IMR-90 (cell line): ENCODE measurements around the gene ZNF285. TPM values are rescaled to one million over a fixed set of nuclear protein-coding genes. Genes with fewer than 3 reads are reported as not detected.

Source experiments
- ATAC-seq: fragments of 200-7000 bp; cut with Tn5 transposase; 2 replicates; pipeline ENCODE4 v1.9.1; 2020; ENCODE audit warnings: low read depth, mild to moderate bottlenecking, moderate library complexity
- BruUV-seq: library from RNA; stranded (reverse); fragments of 400-500 nt; replicated peaks from 2 replicates; lab custom pipeline; 2021; lab: Mats Ljungman, UMichigan
- CTCF ChIA-PET: fragments of 300-600 bp; formaldehyde crosslinking; extraction: SDS; loops from one replicate; lab custom pipeline; 2021; ENCODE audit warnings: antibody characterized with exemption; lab: Yijun Ruan, JAX
- POLR2A ChIA-PET: fragments of 300-600 bp; sonication (Branson Sonifier 250); formaldehyde crosslinking; loops from one replicate; lab custom pipeline; 2022; ENCODE audit warnings: antibody characterized with exemption; ENCODE audit not compliant: unreplicated experiment; lab: Charles Lee
- DNase-seq: peaks from one replicate; pipeline ENCODE4 v3.0.0; 2013
- H2AFZ ChIP-seq: replicated peaks from 2 replicates; pipeline ENCODE3; 2013; ENCODE audit warnings: low read length, mild to moderate bottlenecking; ENCODE audit not compliant: poor library complexity
- H2AK5ac ChIP-seq: 2 replicates; pipeline ENCODE4 v1.6.1; 2013; ENCODE audit warnings: low read depth, low read length, inconsistent platforms
- H2AK9ac ChIP-seq: replicated peaks from 2 replicates; pipeline ENCODE3; 2013; ENCODE audit warnings: mild to moderate bottlenecking, low read depth, low read length, moderate library complexity; ENCODE audit not compliant: poor library complexity
- H2BK120ac ChIP-seq: 2 replicates; pipeline ENCODE4 v1.6.1; 2013; ENCODE audit warnings: low read depth, low read length, inconsistent platforms
- H2BK15ac ChIP-seq: 3 replicates; pipeline ENCODE4 v1.6.1; 2013; ENCODE audit warnings: low read depth, low read length, inconsistent platforms
- H2BK20ac ChIP-seq: 2 replicates; pipeline ENCODE4 v1.6.1; 2013; ENCODE audit warnings: low read depth, mild to moderate bottlenecking, inconsistent platforms, low read length, moderate library complexity
- H2BK5ac ChIP-seq: 2 replicates; pipeline ENCODE4 v1.6.1; 2013; ENCODE audit warnings: mild to moderate bottlenecking, low read depth, low read length, inconsistent platforms; ENCODE audit not compliant: poor library complexity, severe bottlenecking
- H3K14ac ChIP-seq: replicated peaks from 2 replicates; pipeline ENCODE4 v1.6.1; 2013; ENCODE audit warnings: low read depth, low read length, inconsistent platforms
- H3K18ac ChIP-seq: 2 replicates; pipeline ENCODE4 v1.6.1; 2013; ENCODE audit warnings: low read depth, low read length, control low read depth
- H3K23ac ChIP-seq: 2 replicates; pipeline ENCODE4 v1.6.1; 2013; ENCODE audit warnings: low read depth, low read length, inconsistent platforms
- H3K27ac ChIP-seq: 2 replicates; pipeline ENCODE4 v1.5.1; 2013; ENCODE audit warnings: mild to moderate bottlenecking, control low read depth, low read length; ENCODE audit not compliant: insufficient read depth
- H3K27me3 ChIP-seq: 2 replicates; pipeline ENCODE4 v1.6.1; 2013; ENCODE audit warnings: low read length; ENCODE audit not compliant: control insufficient read depth, insufficient read depth
- H3K36me3 ChIP-seq: 2 replicates; pipeline ENCODE4 v1.6.1; 2013; ENCODE audit warnings: low read length, mixed read lengths; ENCODE audit not compliant: control insufficient read depth, insufficient read depth
- H3K4ac ChIP-seq: 2 replicates; pipeline ENCODE4 v1.6.1; 2013; ENCODE audit warnings: low read depth, low read length, inconsistent platforms
- H3K4me1 ChIP-seq: 2 replicates; pipeline ENCODE4 v1.6.1; 2013; ENCODE audit warnings: low read length, mixed read lengths; ENCODE audit not compliant: control insufficient read depth, insufficient read depth
- H3K4me2 ChIP-seq: 2 replicates; pipeline ENCODE4 v1.6.1; 2013; ENCODE audit warnings: low read depth, mild to moderate bottlenecking, control low read depth, low read length, moderate library complexity
- H3K4me3 ChIP-seq: 2 replicates; pipeline ENCODE4 v1.5.1; 2013; ENCODE audit warnings: low read depth, mild to moderate bottlenecking, control low read depth, low read length, moderate library complexity; ENCODE audit not compliant: insufficient read depth
- H3K56ac ChIP-seq: 2 replicates; pipeline ENCODE4 v1.6.1; 2013; ENCODE audit warnings: low read length, inconsistent platforms; ENCODE audit not compliant: insufficient read depth; ENCODE audit errors: extremely low read depth
- H3K79me1 ChIP-seq, 2 experiments: 2 replicates each; pipeline ENCODE4 v1.6.1; 2013; ENCODE audit warnings: low read length in 2 of 2, inconsistent platforms in 1 of 2, low read depth in 1 of 2
- H3K9ac ChIP-seq: 2 replicates; pipeline ENCODE4 v1.6.1; 2013; ENCODE audit warnings: low read depth, low read length, control low read depth
- H3K9me1 ChIP-seq: 2 replicates; pipeline ENCODE4 v1.6.1; 2013; ENCODE audit warnings: low read length, inconsistent platforms; ENCODE audit not compliant: insufficient read depth
- H3K9me3 ChIP-seq: 2 replicates; pipeline ENCODE4 v1.6.1; 2013; ENCODE audit warnings: low read length; ENCODE audit not compliant: control insufficient read depth, insufficient read depth
- H4K20me1 ChIP-seq: 2 replicates; pipeline ENCODE4 v1.6.1; 2013; ENCODE audit warnings: low read length, inconsistent platforms; ENCODE audit not compliant: insufficient read depth
- H4K5ac ChIP-seq: 2 replicates; pipeline ENCODE4 v1.6.1; 2013; ENCODE audit warnings: mild to moderate bottlenecking, low read depth, low read length, control low read depth
- H4K8ac ChIP-seq, 2 experiments: 2 replicates each; pipeline ENCODE4 v1.6.1; 2013; ENCODE audit warnings: low read depth in 2 of 2, low read length in 2 of 2, control low read depth in 1 of 2, inconsistent platforms in 1 of 2
- H4K91ac ChIP-seq: 2 replicates; pipeline ENCODE4 v1.6.1; 2013; ENCODE audit warnings: low read depth, low read length, inconsistent platforms; ENCODE audit not compliant: insufficient read depth
- BHLHE40 ChIP-seq: fragments of 150-350 bp; IDR thresholded peaks from 2 replicates; pipeline ENCODE4 v1.6.1; 2016; ENCODE audit warnings: mild to moderate bottlenecking, low read depth, low read length
- CEBPB ChIP-seq: IDR thresholded peaks from 2 replicates; pipeline ENCODE4 v1.6.1; 2012; ENCODE audit warnings: low read depth, low read length, improper control_type of control experiment
- CHD1 ChIP-seq: IDR thresholded peaks from 2 replicates; pipeline ENCODE4 v1.6.1; 2012; ENCODE audit warnings: low read depth, low read length, improper control_type of control experiment
- FOS ChIP-seq: fragments of 150-350 bp; IDR thresholded peaks from 2 replicates; pipeline ENCODE4 v1.6.1; 2016; ENCODE audit warnings: low read depth, low read length
- MAFK ChIP-seq: IDR thresholded peaks from 2 replicates; pipeline ENCODE4 v1.6.1; 2012; ENCODE audit warnings: low read depth, low read length, improper control_type of control experiment
- MAZ ChIP-seq: IDR thresholded peaks from 2 replicates; pipeline ENCODE4 v1.6.1; 2012; ENCODE audit warnings: low read depth, mild to moderate bottlenecking, low read length, improper control_type of control experiment, moderate library complexity, borderline replicate concordance
- MXI1 ChIP-seq: IDR thresholded peaks from 2 replicates; pipeline ENCODE4 v1.6.1; 2012; ENCODE audit warnings: low read depth, mild to moderate bottlenecking, low read length, moderate library complexity, borderline replicate concordance
- NFE2L2 ChIP-seq: fragments of 150-350 bp; IDR thresholded peaks from 2 replicates; pipeline ENCODE4 v1.6.1; 2016; ENCODE audit warnings: low read depth, mild to moderate bottlenecking, low read length
- POLR2A ChIP-seq: IDR thresholded peaks from 2 replicates; pipeline ENCODE4 v1.6.1; 2012; ENCODE audit warnings: mild to moderate bottlenecking, low read depth, low read length
- RAD21 ChIP-seq: IDR thresholded peaks from 2 replicates; pipeline ENCODE4 v1.6.1; 2012; ENCODE audit warnings: low read length, improper control_type of control experiment
- RCOR1 ChIP-seq: IDR thresholded peaks from 2 replicates; pipeline ENCODE4 v1.6.1; 2012; ENCODE audit warnings: mild to moderate bottlenecking, low read length, improper control_type of control experiment; ENCODE audit not compliant: insufficient replicate concordance
- SMC3 ChIP-seq: fragments of 150-350 bp; IDR thresholded peaks from 2 replicates; pipeline ENCODE4 v1.6.1; 2016; ENCODE audit warnings: low read depth, mild to moderate bottlenecking, antibody characterized with exemption, low read length, moderate library complexity
- USF2 ChIP-seq: fragments of 150-350 bp; IDR thresholded peaks from 2 replicates; pipeline ENCODE4 v1.6.1; 2017; ENCODE audit warnings: mild to moderate bottlenecking, antibody characterized with exemption, low read length, low read depth
- WGBS, 2 experiments: methylation state at CpG; one replicate each; pipeline versions ENCODE4 v1.1.5 to v1.1.7; 2013; ENCODE audit warnings: missing lambda C conversion rate in 2 of 2; ENCODE audit not compliant: insufficient read length in 1 of 2; ENCODE audit errors: extremely low coverage in 2 of 2; 5-methylcytosine and 5-hydroxymethylcytosine counted together
- dilution Hi-C: fragments of 300-500 bp; cut with HindIII; formaldehyde crosslinking; loops from one replicate; pipeline ENCODE4 v1.14.3; 2018; ENCODE audit warnings: low sequenced_read_pairs; ENCODE audit not compliant: unreplicated experiment
- in situ Hi-C: fragments of 300-500 bp; cut with MboI; formaldehyde crosslinking; loops from 3 replicates; pipeline ENCODE4 v1.14.3; 2019; ENCODE audit warnings: low sequenced_read_pairs, inconsistent platforms, mixed read lengths
- intact Hi-C: fragments of 100-400 bp; cut with micrococcal nuclease; formaldehyde crosslinking; loops from 2 replicates; pipeline ENCODE4 v1.10.0; 2022
- polyA plus RNA-seq, 3 experiments: library from polyadenylated mRNA; depleted of rRNA; stranded (reverse); fragments of >200 nt; gene quantifications; 2 replicates each; pipeline ENCODE4 v1.2.3, GENCODE V29; 2012; ENCODE audit warnings: low replicate concordance in 1 of 3
- total RNA-seq: library from RNA; depleted of rRNA; stranded (reverse); fragments of >200 nt; gene quantifications from 2 replicates; pipeline ENCODE4 v1.2.3, GENCODE V29; 2012

ZNF285 gene
- total and polyA plus RNA-seq, 2 of the 4 experiments (the other 2 are of a cell fraction): 1.4 to 5.9 TPM

GRCh38 chr19:44435441-44435840 lies 34.0 kb upstream of the ZNF285 start:
- no peak overlapping the region for H3K4me3 ChIP-seq
- no peak overlapping the region for H3K18ac ChIP-seq
- H4K5ac ChIP-seq: no peak overlapping the region
- ATAC-seq: no peak
- H2BK5ac ChIP-seq: no peak overlapping the region
- H3K4me1 ChIP-seq: no peaks in the 10 kb centered on the region
- no peak overlapping the region for H2AK5ac ChIP-seq
- no CpG with 5 or more reads among the region's 2 CpGs for whole genome bisulfite sequencing, 2 experiments
- TF ChIP-seq USF2 (no peak), NFE2L2 (no peak), CHD1 (no peak), BHLHE40 (no peak), RAD21 (no peak), MXI1 (no peak), RCOR1 (no peak), CEBPB (no peak), FOS (no peak), POLR2A (no peak), MAFK (no peak), MAZ (no peak), SMC3 (no peak)
- no peak overlapping the region for H3K56ac ChIP-seq
- peaks cover 35% of the 10 kb centered on the region for H3K36me3 ChIP-seq
- H2BK15ac ChIP-seq: no peak overlapping the region
- H4K20me1 ChIP-seq: no peaks in the 10 kb centered on the region
- no peak overlapping the region for H3K4me2 ChIP-seq
- H3K27ac ChIP-seq: no peak overlapping the region
- peaks cover 46% of the 10 kb centered on the region for H3K9me3 ChIP-seq
- no peak overlapping the region for H2BK20ac ChIP-seq
- ChIA-PET CTCF (no interaction called here), POLR2A (no interaction called here)
- no peak overlapping the region for H3K9ac ChIP-seq
- H3K14ac ChIP-seq: no peak overlapping the region
- no peak overlapping the region for H3K4ac ChIP-seq
- H4K8ac ChIP-seq: no peak overlapping the region
- no peaks in the 10 kb centered on the region for H3K27me3 ChIP-seq
- dilution Hi-C loops (no loop called here), in situ Hi-C loops (no loop called here), intact Hi-C loops (no loop called here)
- no peak overlapping the region for H4K91ac ChIP-seq
- no peaks in the 10 kb centered on the region for H3K9me1 ChIP-seq
- H2AK9ac ChIP-seq: no peak overlapping the region
- no peak overlapping the region for H3K23ac ChIP-seq
- no peaks in the 10 kb centered on the region for H3K79me1 ChIP-seq
- H2BK120ac ChIP-seq: no peak overlapping the region
- DNase-seq: no peak
- BruUV-seq: no TSS peak
- no peak overlapping the region for H2AFZ ChIP-seq
